ENCODE data around the gene MON2.
A peak's percentile ranks its signal among the peaks of the same experiment; 100 is the strongest.

MON2 gene

GRCh38 chr12:62533087-62533754 is 66.6 kb downstream of the MON2 start:
- no peak for DNase-seq (ENCODE audit: low read depth)
- no peak for TF ChIP-seq CTCF (IDR thresholded peaks at IDR 0.05; ENCODE audit: control insufficient read depth, extremely low read depth, insufficient read depth)

GRCh38 chr12:62533755-62534107 is 67.1 kb downstream of the MON2 start:
- no peak overlapping the region for H3K4me3 ChIP-seq (ENCODE audit: low read depth, low read length)
- DNase-seq (ENCODE audit: low read depth) = no peak
- no peak for TF ChIP-seq CTCF (IDR thresholded peaks at IDR 0.05; ENCODE audit: control insufficient read depth, extremely low read depth, insufficient read depth)

More at GRCh38 chr12:62533087-62533754, 66.6 kb downstream of the MON2 start:
- H3K4me3 ChIP-seq (ENCODE audit: low read depth, low read length) = no peak overlapping the region

GRCh38 chr12:62536546-62536945 is 69.9 kb downstream of the MON2 start:
- TF ChIP-seq CTCF (IDR thresholded peaks at IDR 0.05; ENCODE audit: control insufficient read depth, extremely low read depth, insufficient read depth) = no peak
- DNase-seq (ENCODE audit: low read depth) = no peak
- H3K4me3 ChIP-seq (ENCODE audit: low read depth, low read length) = no peak overlapping the region

GRCh38 chr12:62537551-62537950 is 70.9 kb downstream of the MON2 start:
- peak; percentile 73 for DNase-seq (ENCODE audit: low read depth)
- TF ChIP-seq CTCF (IDR thresholded peaks at IDR 0.05; ENCODE audit: control insufficient read depth, extremely low read depth, insufficient read depth) = no peak
- no peak overlapping the region for H3K4me3 ChIP-seq (ENCODE audit: low read depth, low read length)

GRCh38 chr12:62540354-62540753 is 73.7 kb downstream of the MON2 start:
- no peak for TF ChIP-seq CTCF (IDR thresholded peaks at IDR 0.05; ENCODE audit: control insufficient read depth, extremely low read depth, insufficient read depth)
- DNase-seq (ENCODE audit: low read depth) = no peak
- no peak overlapping the region for H3K4me3 ChIP-seq (ENCODE audit: low read depth, low read length)

- no peak for TF ChIP-seq CTCF (IDR thresholded peaks at IDR 0.05; ENCODE audit: control insufficient read depth, extremely low read depth, insufficient read depth)
- DNase-seq (ENCODE audit: low read depth) = no peak
- H3K4me3 ChIP-seq (ENCODE audit: low read depth, low read length) = no peak overlapping the region
These were observed 76.2 kb downstream of the MON2 start for GRCh38 chr12:62542814-62543213.

GRCh38 chr12:62543324-62543723 is 76.7 kb downstream of the MON2 start:
- H3K4me3 ChIP-seq (ENCODE audit: low read depth, low read length) = no peak overlapping the region
- TF ChIP-seq CTCF (IDR thresholded peaks at IDR 0.05; ENCODE audit: control insufficient read depth, extremely low read depth, insufficient read depth) = no peak
- DNase-seq (ENCODE audit: low read depth) = no peak
